Osteocyte (in vitro differentiated cells): ENCODE measurements around the gene RHOU. TPM values are rescaled to one million over a fixed set of nuclear protein-coding genes. Genes with fewer than 3 reads are reported as not detected.

Source experiments
- DNase-seq: peaks from one replicate; pipeline ENCODE4 v3.0.0; 2021; ENCODE audit warnings: mixed read lengths; ENCODE audit not compliant: unreplicated experiment; ENCODE audit errors: extremely low spot score
- H3K27ac Mint-ChIP-seq: one replicate; pipeline ENCODE4 v1.8.0; 2021; ENCODE audit warnings: mild to moderate bottlenecking, mixed read lengths; ENCODE audit not compliant: unreplicated experiment
- H3K27me3 Mint-ChIP-seq: one replicate; pipeline ENCODE4 v1.8.0; 2021; ENCODE audit warnings: mixed read lengths; ENCODE audit not compliant: unreplicated experiment
- H3K36me3 Mint-ChIP-seq: one replicate; pipeline ENCODE4 v1.8.0; 2021; ENCODE audit warnings: mixed read lengths; ENCODE audit not compliant: unreplicated experiment
- H3K4me1 Mint-ChIP-seq: one replicate; pipeline ENCODE4 v1.8.0; 2021; ENCODE audit warnings: mixed read lengths; ENCODE audit not compliant: unreplicated experiment
- H3K4me3 Mint-ChIP-seq: one replicate; pipeline ENCODE4 v1.8.0; 2021; ENCODE audit warnings: mild to moderate bottlenecking, moderate library complexity, mixed read lengths; ENCODE audit not compliant: unreplicated experiment
- H3K9me3 Mint-ChIP-seq: one replicate; pipeline ENCODE4 v1.8.0; 2021; ENCODE audit warnings: mixed read lengths; ENCODE audit not compliant: unreplicated experiment
- total RNA-seq: library from RNA; stranded (reverse); gene quantifications from 2 replicates; pipeline ENCODE4 v1.2.1, GENCODE V29; 2021
- TF ChIP-seq, protein P1 (sequence below): fragments of 200-600 bp; sonication (generic); IDR thresholded peaks from 2 replicates; pipeline ENCODE4 v1.5.0; 2021; ENCODE audit warnings: antibody characterized with exemption, mild to moderate bottlenecking, moderate library complexity

Gene RHOU
- total RNA-seq, 1 donor from 2014 or later, result 2.3 TPM

DNA sequence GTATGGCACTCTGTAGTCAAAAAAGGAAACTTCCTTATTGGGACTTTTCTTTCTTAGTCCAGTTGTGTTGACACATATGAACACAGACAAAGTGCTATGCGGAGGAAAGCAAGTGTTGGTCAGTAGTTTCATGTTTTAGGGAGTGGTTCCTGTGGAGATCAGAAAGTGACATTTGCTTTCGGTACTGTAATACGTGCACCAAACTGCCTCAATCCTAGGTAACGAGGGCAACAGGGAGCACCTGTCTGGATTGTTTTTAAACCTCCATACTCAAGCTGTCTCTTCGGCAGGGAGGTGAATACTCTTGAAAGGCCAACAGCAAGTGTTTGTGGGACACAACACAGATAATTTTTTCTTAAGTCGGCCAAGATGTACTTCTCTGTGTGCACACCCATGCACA lies 9.1 kb downstream of the RHOU start:
- H3K9me3 Mint-ChIP-seq, result no peaks in the 10 kb centered on the region
- DNase-seq, result no peak
- TF ChIP-seq, protein P1, sequence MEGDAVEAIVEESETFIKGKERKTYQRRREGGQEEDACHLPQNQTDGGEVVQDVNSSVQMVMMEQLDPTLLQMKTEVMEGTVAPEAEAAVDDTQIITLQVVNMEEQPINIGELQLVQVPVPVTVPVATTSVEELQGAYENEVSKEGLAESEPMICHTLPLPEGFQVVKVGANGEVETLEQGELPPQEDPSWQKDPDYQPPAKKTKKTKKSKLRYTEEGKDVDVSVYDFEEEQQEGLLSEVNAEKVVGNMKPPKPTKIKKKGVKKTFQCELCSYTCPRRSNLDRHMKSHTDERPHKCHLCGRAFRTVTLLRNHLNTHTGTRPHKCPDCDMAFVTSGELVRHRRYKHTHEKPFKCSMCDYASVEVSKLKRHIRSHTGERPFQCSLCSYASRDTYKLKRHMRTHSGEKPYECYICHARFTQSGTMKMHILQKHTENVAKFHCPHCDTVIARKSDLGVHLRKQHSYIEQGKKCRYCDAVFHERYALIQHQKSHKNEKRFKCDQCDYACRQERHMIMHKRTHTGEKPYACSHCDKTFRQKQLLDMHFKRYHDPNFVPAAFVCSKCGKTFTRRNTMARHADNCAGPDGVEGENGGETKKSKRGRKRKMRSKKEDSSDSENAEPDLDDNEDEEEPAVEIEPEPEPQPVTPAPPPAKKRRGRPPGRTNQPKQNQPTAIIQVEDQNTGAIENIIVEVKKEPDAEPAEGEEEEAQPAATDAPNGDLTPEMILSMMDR, result no peak
- H3K27ac Mint-ChIP-seq, result no peak overlapping the region
- no peak overlapping the region for H3K4me3 Mint-ChIP-seq
- peaks cover 11% of the 10 kb centered on the region for H3K36me3 Mint-ChIP-seq
- peaks cover 10% of the 10 kb centered on the region for H3K4me1 Mint-ChIP-seq
- peaks cover 9% of the 10 kb centered on the region for H3K27me3 Mint-ChIP-seq

DNA sequence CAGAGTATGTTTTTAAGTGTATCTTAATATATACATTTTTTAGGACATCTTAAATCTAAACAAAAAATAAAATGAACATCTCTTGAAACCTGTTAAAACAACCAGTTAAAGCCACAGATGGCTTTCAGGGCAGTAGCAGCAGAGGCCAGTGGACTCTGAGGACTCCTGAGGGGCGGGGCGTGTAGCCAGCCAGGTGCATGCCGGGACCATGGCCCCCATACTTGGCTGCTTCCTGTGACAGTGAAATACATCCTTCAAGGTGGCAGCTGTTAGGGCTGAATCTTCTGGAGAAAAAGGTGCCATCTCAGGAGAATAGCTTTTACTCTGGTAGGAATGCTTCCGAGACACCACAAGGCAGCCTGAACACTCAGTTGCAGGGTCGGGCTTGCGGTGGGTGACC lies 9.6 kb downstream of the RHOU start:
- Mint-ChIP-seq H3K27me3 (peaks cover 12% of the 10 kb centered on the region), H3K9me3 (no peaks in the 10 kb centered on the region), H3K4me1 (peaks cover 10% of the 10 kb centered on the region), H3K4me3 (no peak overlapping the region), H3K36me3 (peaks cover 11% of the 10 kb centered on the region), H3K27ac (no peak overlapping the region)
- no peak for DNase-seq
- TF ChIP-seq, protein P1, result no peak

DNA sequence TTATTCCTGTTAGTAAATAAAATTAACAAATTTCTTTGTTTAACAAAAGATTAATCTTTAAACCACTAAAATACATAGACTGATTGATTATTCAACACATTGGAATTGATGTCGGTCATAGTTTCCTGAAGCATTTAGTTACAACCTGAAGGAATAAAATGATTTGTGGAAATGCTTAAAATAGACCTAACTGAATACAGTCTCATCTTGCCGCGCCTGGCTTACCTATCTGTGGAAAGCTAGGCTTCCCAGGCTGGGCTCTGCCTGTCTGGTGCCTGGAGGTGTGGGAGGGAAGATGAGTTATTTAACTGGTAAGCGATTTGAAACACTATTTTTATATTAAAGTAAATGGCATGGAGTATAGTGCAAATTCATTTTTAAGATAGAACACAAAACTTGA lies 10.2 kb downstream of the RHOU start:
- H3K4me1 Mint-ChIP-seq, result peaks cover 7% of the 10 kb centered on the region
- DNase-seq, result no peak
- no peaks in the 10 kb centered on the region for H3K9me3 Mint-ChIP-seq
- no peak overlapping the region for H3K27ac Mint-ChIP-seq
- TF ChIP-seq, protein P1, result no peak
- peaks cover 16% of the 10 kb centered on the region for H3K27me3 Mint-ChIP-seq
- H3K36me3 Mint-ChIP-seq, result peaks cover 11% of the 10 kb centered on the region
- no peak overlapping the region for H3K4me3 Mint-ChIP-seq

DNA sequence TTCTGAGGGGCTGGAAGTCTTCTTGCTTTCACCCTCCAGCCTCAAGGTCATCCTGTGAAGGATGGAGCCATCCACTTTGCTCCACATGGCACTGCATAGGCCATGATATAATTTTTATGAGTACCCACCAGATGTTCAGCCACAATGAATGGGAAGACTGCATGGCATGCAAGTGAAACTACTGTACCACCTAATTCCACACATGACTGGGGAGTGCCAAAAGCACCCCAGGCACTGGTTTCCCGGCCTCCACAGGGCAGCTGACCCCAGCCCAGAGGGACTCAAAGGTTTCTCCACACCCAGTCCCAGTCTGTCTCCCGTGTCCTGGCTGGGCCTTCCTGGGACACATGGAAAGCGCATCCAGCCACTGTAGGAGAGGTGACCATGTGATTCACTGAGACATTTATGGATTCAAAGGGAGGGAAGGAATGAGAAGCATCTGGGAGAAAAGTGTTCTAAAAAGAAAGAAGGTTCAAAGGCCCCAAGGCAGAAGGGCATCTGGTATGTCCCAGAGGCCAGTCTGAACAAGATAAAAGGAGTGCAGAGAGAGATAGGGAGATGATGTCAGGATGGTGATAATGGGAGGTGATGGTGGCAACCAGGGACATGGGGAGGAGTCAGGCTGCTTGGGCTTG lies 12.1 kb downstream of the RHOU start:
- H3K9me3 Mint-ChIP-seq, result no peaks in the 10 kb centered on the region
- TF ChIP-seq, protein P1, result no peak
- no peak for DNase-seq
- peaks cover 33% of the 10 kb centered on the region for H3K27me3 Mint-ChIP-seq
- peaks cover 11% of the 10 kb centered on the region for H3K36me3 Mint-ChIP-seq
- H3K4me1 Mint-ChIP-seq, result no peaks in the 10 kb centered on the region
- H3K4me3 Mint-ChIP-seq, result no peak overlapping the region
- no peak overlapping the region for H3K27ac Mint-ChIP-seq

DNA sequence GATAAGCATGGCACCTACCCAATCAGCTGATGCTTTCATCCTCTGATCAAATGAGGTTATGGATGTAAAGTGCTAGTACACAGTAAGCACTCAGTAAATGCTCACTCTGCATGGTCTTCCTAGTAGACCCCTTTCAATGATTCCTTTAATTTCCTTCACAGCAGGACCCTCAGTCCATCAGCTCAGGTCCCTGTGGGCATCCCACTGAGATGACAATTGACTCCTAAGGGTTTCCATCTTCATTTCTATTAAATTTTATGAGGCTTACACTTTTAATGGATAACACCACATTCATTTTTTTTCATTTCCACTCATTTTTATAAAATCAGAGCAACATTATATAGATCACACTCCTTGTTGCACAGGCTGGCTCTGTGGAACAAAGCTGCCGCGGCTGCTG lies 12.8 kb downstream of the RHOU start:
- no peak for DNase-seq
- Mint-ChIP-seq H3K4me3 (no peak overlapping the region), H3K27ac (no peak overlapping the region), H3K36me3 (peaks cover 11% of the 10 kb centered on the region), H3K27me3 (peaks cover 38% of the 10 kb centered on the region), H3K4me1 (no peaks in the 10 kb centered on the region), H3K9me3 (no peaks in the 10 kb centered on the region)
- TF ChIP-seq, protein P1, result no peak
